HFF-Myc (cell line): ENCODE results near the gene PRKCA.

Experiments used
- DNase-seq: peaks from one replicate; pipeline ENCODE4 v3.0.0-alpha.2; 2011; ENCODE audit warnings: low read depth; ENCODE audit errors: extremely low read depth
- H3K4me3 ChIP-seq: replicated peaks from 2 replicates; pipeline ENCODE4 v1.5.1; 2011; ENCODE audit warnings: low read depth, mild to moderate bottlenecking, control low read depth, low read length
- TF ChIP-seq, protein P1 (sequence below): IDR thresholded peaks from 2 replicates; pipeline ENCODE4 v1.5.1; 2012; ENCODE audit warnings: mild to moderate bottlenecking, low read depth, low read length, control low read depth; ENCODE audit errors: missing control alignments

The PRKCA gene

DNA sequence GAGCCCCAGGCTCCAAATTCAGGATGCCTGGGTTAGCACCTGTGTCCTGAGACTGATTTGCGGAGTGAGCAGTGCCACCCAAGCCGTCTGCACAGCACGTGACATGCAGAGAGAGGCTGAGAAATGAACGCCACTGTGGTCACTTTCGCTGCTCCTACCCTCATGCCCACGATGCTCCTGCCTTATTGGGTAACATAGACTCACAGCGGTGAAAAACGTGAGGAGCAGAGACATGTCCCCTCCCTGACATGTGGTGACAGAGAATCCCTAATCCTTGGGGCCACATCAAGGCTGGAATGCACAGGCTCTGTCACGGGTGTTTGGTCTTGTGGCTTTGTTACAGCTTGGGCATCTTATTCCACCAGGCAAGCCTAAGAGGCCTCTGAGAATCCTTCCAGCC lies 480.4 kb downstream of the PRKCA start:
- H3K4me3 ChIP-seq, result no peak overlapping the region
- no peak for DNase-seq
- TF ChIP-seq, protein P1, sequence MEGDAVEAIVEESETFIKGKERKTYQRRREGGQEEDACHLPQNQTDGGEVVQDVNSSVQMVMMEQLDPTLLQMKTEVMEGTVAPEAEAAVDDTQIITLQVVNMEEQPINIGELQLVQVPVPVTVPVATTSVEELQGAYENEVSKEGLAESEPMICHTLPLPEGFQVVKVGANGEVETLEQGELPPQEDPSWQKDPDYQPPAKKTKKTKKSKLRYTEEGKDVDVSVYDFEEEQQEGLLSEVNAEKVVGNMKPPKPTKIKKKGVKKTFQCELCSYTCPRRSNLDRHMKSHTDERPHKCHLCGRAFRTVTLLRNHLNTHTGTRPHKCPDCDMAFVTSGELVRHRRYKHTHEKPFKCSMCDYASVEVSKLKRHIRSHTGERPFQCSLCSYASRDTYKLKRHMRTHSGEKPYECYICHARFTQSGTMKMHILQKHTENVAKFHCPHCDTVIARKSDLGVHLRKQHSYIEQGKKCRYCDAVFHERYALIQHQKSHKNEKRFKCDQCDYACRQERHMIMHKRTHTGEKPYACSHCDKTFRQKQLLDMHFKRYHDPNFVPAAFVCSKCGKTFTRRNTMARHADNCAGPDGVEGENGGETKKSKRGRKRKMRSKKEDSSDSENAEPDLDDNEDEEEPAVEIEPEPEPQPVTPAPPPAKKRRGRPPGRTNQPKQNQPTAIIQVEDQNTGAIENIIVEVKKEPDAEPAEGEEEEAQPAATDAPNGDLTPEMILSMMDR, result no peak

DNA sequence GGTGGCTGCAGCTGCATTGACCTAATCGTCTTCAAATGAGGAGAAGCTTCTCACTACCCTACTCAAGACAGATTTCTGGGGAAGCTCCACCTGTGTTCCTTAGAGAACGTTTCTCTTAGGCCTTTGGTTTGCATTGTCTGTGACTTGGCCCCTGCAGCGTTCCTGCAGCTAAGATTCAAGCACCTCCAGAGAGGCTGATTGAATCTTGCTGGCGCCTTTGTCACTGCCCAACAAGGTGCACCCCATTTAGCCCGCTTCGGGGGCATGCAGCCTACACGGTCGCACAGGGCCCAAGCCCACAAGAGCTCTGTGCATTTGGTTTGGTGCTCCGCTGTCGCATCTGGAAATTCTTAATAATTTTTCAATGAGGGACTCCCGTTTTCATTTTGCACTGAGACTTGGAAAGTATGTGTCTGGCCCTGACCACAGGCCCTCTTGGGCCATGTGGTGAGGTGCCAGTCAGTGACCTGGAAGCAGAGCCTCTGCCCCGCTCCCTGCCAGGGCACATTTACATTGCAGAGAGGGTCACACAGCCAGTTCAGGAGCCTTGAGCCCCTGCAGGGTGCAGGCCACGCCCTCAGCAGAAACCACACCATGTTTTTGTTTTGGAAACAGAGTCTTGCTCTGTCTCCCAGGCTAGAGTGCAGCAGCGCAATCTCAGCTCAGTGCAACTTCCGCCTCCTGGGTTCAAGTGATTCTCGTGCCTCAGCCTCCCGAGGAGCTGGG lies 481.4 kb downstream of the PRKCA start:
- no peak for DNase-seq
- TF ChIP-seq, protein P1, result no peak
- no peak overlapping the region for H3K4me3 ChIP-seq

DNA sequence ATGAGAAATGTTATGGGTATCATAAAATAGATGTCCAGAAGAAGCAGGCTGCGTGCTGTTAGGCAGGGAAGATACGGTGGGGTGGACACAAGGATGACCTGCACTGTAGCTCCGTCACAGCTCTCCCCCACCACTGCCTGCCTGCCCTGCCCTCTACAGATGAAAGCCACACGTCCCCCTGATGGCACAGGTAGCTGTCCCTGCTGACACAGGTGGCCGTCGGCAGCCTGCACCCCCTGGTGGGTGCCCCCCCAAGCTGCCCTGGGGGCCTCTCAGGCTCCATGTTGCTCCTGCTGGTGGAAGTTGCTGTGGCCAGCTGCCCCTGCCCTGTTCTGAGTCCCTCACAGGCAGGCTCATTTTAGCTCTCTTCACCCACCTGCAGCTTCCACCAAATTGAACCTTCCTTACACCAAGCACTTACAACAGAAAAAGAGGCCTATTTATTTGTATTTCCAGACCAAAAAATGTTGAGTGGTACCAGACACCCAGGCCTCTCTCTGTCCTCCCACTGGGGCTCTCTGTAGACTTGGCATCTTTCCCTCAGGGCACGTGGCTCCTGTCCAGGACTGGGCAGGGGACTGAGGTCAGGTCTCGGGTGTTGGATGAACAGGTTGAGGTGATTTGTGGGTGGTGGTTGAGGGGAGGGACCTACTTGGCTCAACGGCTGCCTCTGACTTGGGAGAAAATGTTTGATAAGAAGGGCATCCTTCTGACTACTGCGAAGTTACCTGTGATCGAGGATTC lies 482.4 kb downstream of the PRKCA start:
- H3K4me3 ChIP-seq, result no peak overlapping the region
- no peak for DNase-seq
- TF ChIP-seq, protein P1, result no peak

DNA sequence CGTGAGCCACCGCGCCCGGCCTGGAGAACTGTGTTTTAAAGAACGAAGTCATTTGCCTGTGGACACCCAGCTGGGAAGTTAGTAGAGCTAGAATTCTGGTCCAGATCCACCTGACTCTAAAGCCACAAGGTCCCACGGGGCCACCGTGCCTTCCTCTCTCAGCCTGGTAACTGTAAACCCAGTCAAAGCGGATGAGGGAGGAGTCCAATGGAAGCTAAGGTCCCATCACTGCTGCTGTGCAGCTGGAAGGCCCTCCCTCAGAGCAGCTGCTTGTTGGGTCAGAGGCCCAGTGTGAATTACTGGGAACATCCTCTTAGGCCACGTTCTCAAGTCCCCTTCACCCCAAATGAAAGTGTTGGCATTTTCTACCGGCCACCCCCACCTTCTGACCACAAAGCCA lies 483.7 kb downstream of the PRKCA start:
- H3K4me3 ChIP-seq, result no peak overlapping the region
- DNase-seq, result no peak
- TF ChIP-seq, protein P1, result no peak

DNA sequence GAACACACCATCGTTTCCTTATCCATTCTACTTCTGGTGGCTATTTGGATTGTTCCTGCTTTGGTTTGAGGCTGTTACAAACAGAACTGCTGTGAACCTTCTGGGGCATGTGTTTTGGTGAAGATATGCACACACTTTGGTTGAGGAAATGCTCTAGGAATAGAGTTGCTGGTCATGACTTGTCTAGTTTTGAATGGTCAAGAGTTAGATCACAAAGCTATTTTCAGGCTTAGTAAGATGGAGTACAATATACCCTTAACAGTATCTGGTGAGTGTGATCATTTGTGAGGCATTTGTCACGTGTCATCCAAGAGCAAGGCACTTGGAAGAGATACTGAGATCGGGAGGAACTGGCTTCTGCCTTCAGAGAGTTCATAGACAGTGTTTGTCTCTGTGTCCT lies 485.5 kb downstream of the PRKCA start:
- DNase-seq, result no peak
- TF ChIP-seq, protein P1, result no peak
- H3K4me3 ChIP-seq, result no peak overlapping the region

DNA sequence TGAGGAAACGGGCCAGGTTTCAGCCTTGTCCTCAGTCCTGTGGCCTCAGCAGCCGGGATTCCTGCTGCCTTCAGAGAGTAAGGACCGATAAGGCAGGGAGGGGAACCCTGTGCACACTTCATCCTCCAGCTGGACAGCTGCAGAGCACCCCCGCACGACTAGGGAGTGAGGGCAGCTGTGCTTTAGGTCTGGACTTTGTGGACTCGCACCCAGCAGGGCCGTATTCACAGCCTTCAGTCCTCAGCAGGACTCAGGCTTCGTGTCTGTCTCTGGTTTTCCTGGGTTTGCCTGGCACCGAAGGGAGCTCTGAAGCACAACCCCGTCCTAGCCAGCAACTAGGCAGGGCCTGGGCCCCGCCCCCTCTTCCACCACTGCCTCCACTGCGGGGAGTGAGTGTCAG lies 486.7 kb downstream of the PRKCA start:
- TF ChIP-seq, protein P1, result no peak
- no peak overlapping the region for H3K4me3 ChIP-seq
- DNase-seq, result no peak
